Body of pancreas (tissue), 4 donors: Measurements from ENCODE around the gene CARD16. TPM values are rescaled to one million over a fixed set of nuclear protein-coding genes. Genes with fewer than 3 reads are reported as not detected.
"Not testable (repeated sequence)": the region's sequence is repeated elsewhere in the genome, so short reads cannot be mapped to it uniquely, and the experiment has no call there.

Experiments
- ATAC-seq: fragments of 150-250 bp; one replicate; pipeline ENCODE4 v1.9.1; 2016
- DNase-seq, 4 donors: peaks; one replicate each; pipeline ENCODE4 v3.0.0-alpha.2; 2019
- H3K27ac ChIP-seq, 4 donors: fragments of 200-600 bp; sonication (generic); 1 replicate in 3 of 4; 2 replicates in 1 of 4; pipeline versions ENCODE4 v1.5.1 to v1.6.1; 2016 to 2019; ENCODE audit warnings: mild to moderate bottlenecking in 1 of 4, mixed read lengths in 1 of 4, moderate library complexity in 1 of 4
- H3K27me3 ChIP-seq, 2 donors: fragments of 200-600 bp; sonication (generic); one replicate each; pipeline ENCODE4 v1.6.0; 2016; ENCODE audit warnings: mild to moderate bottlenecking in 1 of 2
- H3K36me3 ChIP-seq, 2 donors: fragments of 200-600 bp; sonication (generic); replicated peaks in 1 of 2; 2 replicates each; pipeline ENCODE4 v1.5.1; 2016; ENCODE audit warnings: low read depth in 2 of 2; ENCODE audit not compliant: insufficient read depth in 1 of 2
- H3K4me1 ChIP-seq: fragments of 200-600 bp; sonication (generic); one replicate; pipeline ENCODE4 v1.6.0; 2016
- H3K4me3 ChIP-seq, 2 donors: fragments of 200-600 bp; sonication (generic); 1 replicate in 1 of 2; 2 replicates in 1 of 2; pipeline ENCODE4 v1.5.1; 2016 to 2019
- H3K9me3 ChIP-seq, 3 donors: fragments of 200-600 bp; sonication (generic); 1 replicate in 2 of 3; 2 replicates in 1 of 3; pipeline ENCODE4 v1.5.1; 2016
- CTCF ChIP-seq, 7 experiments: fragments of 450-650 bp in 4 of 7; fragments of 200-600 bp in 3 of 7; sonication (generic) in 3 of 7; IDR thresholded peaks; one replicate each; pipeline ENCODE4 v1.5.1; 2016 to 2019; ENCODE audit warnings: antibody characterized with exemption in 7 of 7
- POLR2A ChIP-seq, 3 donors: fragments of 450-650 bp; IDR thresholded peaks; one replicate each; pipeline ENCODE4 v1.6.1; 2016; ENCODE audit warnings: antibody characterized with exemption in 3 of 3, mild to moderate bottlenecking in 2 of 3
- WGBS, 2 donors: methylation state at CpG; one replicate each; pipeline ENCODE4 v1.1.5; 2017; 5-methylcytosine and 5-hydroxymethylcytosine counted together
- intact Hi-C: fragments of 100-400 bp; cut with DNase I; formaldehyde crosslinking; loops from one replicate; pipeline ENCODE4 v1.15.1; 2023
- total RNA-seq, 2 donors: library from RNA; depleted of rRNA; stranded (reverse); fragments of >200 nt; gene quantifications; one replicate each; pipeline ENCODE4 v1.1.0, GENCODE V29; 2016

Gene CARD16
- total RNA-seq, 2 donors from 2014 or later, result 4.0 to 6.0 TPM

- Histone ChIP-seq H3K9me3 (no peaks in the 10 kb centered on the region), H3K27ac (no peak overlapping the region), H3K4me1 (no peaks in the 10 kb centered on the region), H3K27me3 (no peaks in the 10 kb centered on the region), H3K4me3 (no peak overlapping the region), H3K36me3 (no peaks in the 10 kb centered on the region)
- TF ChIP-seq POLR2A (IDR thresholded peaks at IDR 0.05), result no peak
- no peak for TF ChIP-seq CTCF (IDR thresholded peaks at IDR 0.05)
- no peak for DNase-seq
- ATAC-seq, result no peak
- intact Hi-C loops, result no loop called here
- WGBS, 2 donors, result 86 to 91% methylated on average over 2 of the region's 2 CpGs
These were observed 29.0 kb upstream of the CARD16 start for GRCh38 chr11:105074166-105074530.

GRCh38 chr11:105073456-105074165, 28.5 kb upstream of the CARD16 start:
- Histone ChIP-seq H3K27ac (no peak overlapping the region), H3K36me3 (no peaks in the 10 kb centered on the region), H3K4me1 (no peaks in the 10 kb centered on the region), H3K9me3 (no peaks in the 10 kb centered on the region), H3K4me3 (no peak overlapping the region), H3K27me3 (no peaks in the 10 kb centered on the region)
- DNase-seq (no peak), ATAC-seq (no peak)
- 69 to 94% methylated on average over 1 of the region's 1 CpG for WGBS, 2 donors
- intact Hi-C loops, result no loop called here
- TF ChIP-seq CTCF (IDR thresholded peaks at IDR 0.05), result no peak
- TF ChIP-seq POLR2A (IDR thresholded peaks at IDR 0.05), result no peak

GRCh38 chr11:105072080-105072479, 26.9 kb upstream of the CARD16 start:
- H3K27me3 ChIP-seq, intact Hi-C loops, H3K27ac ChIP-seq, H3K9me3 ChIP-seq, H3K4me3 ChIP-seq, DNase-seq, H3K4me1 ChIP-seq, H3K36me3 ChIP-seq, ATAC-seq: not testable (repeated sequence)
- 23 to 50% methylated on average over 1 of the region's 2 CpGs for WGBS, 2 donors

GRCh38 chr11:105071089-105071732, 26.1 kb upstream of the CARD16 start:
- no peak for DNase-seq
- no peak for TF ChIP-seq POLR2A (IDR thresholded peaks at IDR 0.05)
- TF ChIP-seq CTCF (IDR thresholded peaks at IDR 0.05), result no peak
- Histone ChIP-seq H3K9me3 (no peaks in the 10 kb centered on the region), H3K4me3 (no peak overlapping the region), H3K36me3 (no peaks in the 10 kb centered on the region), H3K27me3 (no peaks in the 10 kb centered on the region), H3K27ac (no peak overlapping the region), H3K4me1 (no peaks in the 10 kb centered on the region)
- intact Hi-C loops, result no loop called here
- no peak for ATAC-seq
- 82 to 83% methylated on average over 4 of the region's 4 CpGs for WGBS, 2 donors

- Histone ChIP-seq H3K9me3 (no peaks in the 10 kb centered on the region), H3K36me3 (no peaks in the 10 kb centered on the region), H3K4me1 (no peaks in the 10 kb centered on the region), H3K4me3 (no peak overlapping the region), H3K27me3 (no peaks in the 10 kb centered on the region), H3K27ac (no peak overlapping the region)
- 84 to 93% methylated on average over 4 of the region's 4 CpGs for WGBS, 2 donors
- ATAC-seq (no peak), DNase-seq (no peak)
- TF ChIP-seq POLR2A (IDR thresholded peaks at IDR 0.05) (no peak), CTCF (IDR thresholded peaks at IDR 0.05) (no peak)
- intact Hi-C loops, result no loop called here
These were observed 25.2 kb upstream of the CARD16 start for GRCh38 chr11:105070306-105070705.

- ATAC-seq, H3K4me3 ChIP-seq, DNase-seq, H3K4me1 ChIP-seq, H3K27me3 ChIP-seq, H3K27ac ChIP-seq, H3K9me3 ChIP-seq, intact Hi-C loops, H3K36me3 ChIP-seq: not testable (repeated sequence)
- 60 to 88% methylated on average over 2 of the region's 2 CpGs for WGBS, 2 donors
These were observed 24.6 kb upstream of the CARD16 start for GRCh38 chr11:105069749-105070148.

GRCh38 chr11:105063245-105063941, 18.3 kb upstream of the CARD16 start:
- intact Hi-C loops, H3K27ac ChIP-seq, ATAC-seq, H3K27me3 ChIP-seq, H3K4me1 ChIP-seq, DNase-seq, H3K9me3 ChIP-seq, H3K36me3 ChIP-seq, H3K4me3 ChIP-seq: not testable (repeated sequence)
- WGBS, 2 donors, result 50 to 53% methylated on average over 9 of the region's 9 CpGs
